GM23248 (cell line): Measurements from ENCODE around the gene SLC3A2.

Experiments used
- EZH2 ChIP-seq: fragments of 200-600 bp; sonication (generic); IDR thresholded peaks from 2 replicates; pipeline ENCODE4 v1.6.1; 2018; ENCODE audit warnings: antibody characterized with exemption, mild to moderate bottlenecking; ENCODE audit not compliant: insufficient read depth, poor library complexity, severe bottlenecking
- EZH2phosphoT487 ChIP-seq: fragments of 200-600 bp; sonication (generic); IDR thresholded peaks from 2 replicates; pipeline ENCODE4 v1.6.1; 2018; ENCODE audit warnings: antibody characterized with exemption, moderate library complexity, mild to moderate bottlenecking, low read depth; ENCODE audit not compliant: insufficient read depth

- TF ChIP-seq EZH2phosphoT487 (no peak), EZH2 (no peak)
Measured at GRCh38 chr11:62889126-62889483, 8.4 kb downstream of the SLC3A2 start.
